Activated T-helper 17 cell treated with anti-CD3 and anti-CD28 coated beads, Interleukin-2, amount 50 U/mL, for 72 hours (primary cell): ENCODE data around the gene SPATA46. TPM values are rescaled to one million over a fixed set of nuclear protein-coding genes. Genes with fewer than 3 reads are reported as not detected.

Source experiments
- ATAC-seq: fragments of 150-1000 bp; cut with Tn5 transposase; replicated peaks from 2 replicates; pipeline ENCODE4 v1.10.0; 2021; ENCODE audit warnings: mild to moderate bottlenecking, moderate library complexity
- H3K27ac Mint-ChIP-seq: one replicate; pipeline ENCODE4 v1.8.0; 2022; ENCODE audit warnings: mixed read lengths
- H3K27me3 Mint-ChIP-seq: one replicate; pipeline ENCODE4 v1.8.0; 2022; ENCODE audit warnings: mixed read lengths
- H3K36me3 Mint-ChIP-seq: one replicate; pipeline ENCODE4 v1.8.0; 2022; ENCODE audit warnings: low read depth, mild to moderate bottlenecking, mixed read lengths
- H3K4me1 Mint-ChIP-seq: one replicate; pipeline ENCODE4 v1.8.0; 2022; ENCODE audit warnings: mixed read lengths
- H3K4me3 Mint-ChIP-seq: one replicate; pipeline ENCODE4 v1.8.0; 2022; ENCODE audit warnings: mild to moderate bottlenecking, mixed read lengths
- H3K9me3 Mint-ChIP-seq: one replicate; pipeline ENCODE4 v1.8.0; 2022; ENCODE audit warnings: mixed read lengths
- total RNA-seq, 2 donors: library from RNA; stranded (reverse); gene quantifications; one replicate each; pipeline ENCODE4 v1.2.3, GENCODE V29; 2022

Gene SPATA46
- total RNA-seq, 2 donors from 2014 or later: not detected

DNA sequence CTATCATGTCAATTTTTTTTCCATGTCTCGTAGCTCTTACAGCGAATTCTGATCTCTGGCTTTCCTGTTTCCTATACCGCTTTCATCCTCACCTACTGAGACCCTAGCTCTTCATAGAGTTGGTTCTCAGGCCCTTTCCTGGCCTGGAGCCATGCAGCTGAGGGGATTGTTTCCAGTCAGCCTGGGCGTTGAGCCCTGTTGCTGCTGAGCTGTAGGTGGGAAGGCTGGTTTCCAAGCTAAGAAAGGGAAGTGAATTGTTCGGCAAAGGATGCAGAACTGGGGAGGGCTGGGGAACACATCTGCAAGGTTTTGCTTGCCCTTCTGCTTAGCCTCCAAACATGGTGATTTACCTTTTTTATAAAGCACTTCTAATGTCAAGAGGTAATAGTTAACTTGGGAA lies 41.5 kb downstream of the SPATA46 start:
- ATAC-seq: no peak
- peaks cover 24% of the 10 kb centered on the region for H3K27me3 Mint-ChIP-seq
- H3K36me3 Mint-ChIP-seq: no peaks in the 10 kb centered on the region
- no peaks in the 10 kb centered on the region for H3K4me1 Mint-ChIP-seq
- H3K9me3 Mint-ChIP-seq: no peaks in the 10 kb centered on the region
- no peak overlapping the region for H3K4me3 Mint-ChIP-seq
- no peak overlapping the region for H3K27ac Mint-ChIP-seq

GRCh38 chr1:162333991-162334390 lies 42.7 kb downstream of the SPATA46 start:
- H3K9me3 Mint-ChIP-seq: no peaks in the 10 kb centered on the region
- ATAC-seq: no peak
- H3K36me3 Mint-ChIP-seq: no peaks in the 10 kb centered on the region
- peaks cover 24% of the 10 kb centered on the region for H3K27me3 Mint-ChIP-seq
- no peaks in the 10 kb centered on the region for H3K4me1 Mint-ChIP-seq
- H3K4me3 Mint-ChIP-seq: no peak overlapping the region
- H3K27ac Mint-ChIP-seq: no peak overlapping the region

GRCh38 chr1:162329826-162330225 lies 46.8 kb downstream of the SPATA46 start:
- Mint-ChIP-seq H3K27ac (no peak overlapping the region), H3K27me3 (peaks cover 18% of the 10 kb centered on the region), H3K36me3 (no peaks in the 10 kb centered on the region), H3K9me3 (no peaks in the 10 kb centered on the region), H3K4me3 (no peak overlapping the region), H3K4me1 (no peaks in the 10 kb centered on the region)
- ATAC-seq: no peak

DNA sequence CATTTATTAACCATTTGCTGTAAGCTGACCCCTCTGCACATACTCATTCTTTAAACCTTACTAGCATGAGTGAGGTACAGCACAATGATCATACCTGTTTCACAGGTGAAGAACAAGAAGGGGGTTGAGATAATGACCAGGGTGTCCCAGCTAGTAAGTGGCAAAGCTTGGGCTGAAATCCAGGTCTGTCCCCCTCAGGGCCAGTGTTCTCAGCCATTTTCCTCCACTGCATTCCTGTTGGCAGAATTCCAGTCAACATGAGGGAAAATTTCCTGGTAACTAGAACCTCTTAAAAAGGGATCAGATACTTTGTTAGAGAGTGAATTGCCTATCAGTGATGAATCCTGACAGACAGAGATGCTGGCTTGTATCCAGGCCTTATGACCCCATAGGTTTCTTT lies 48.1 kb downstream of the SPATA46 start:
- ATAC-seq: no peak
- Mint-ChIP-seq H3K4me3 (no peak overlapping the region), H3K4me1 (no peaks in the 10 kb centered on the region), H3K36me3 (no peaks in the 10 kb centered on the region), H3K9me3 (no peaks in the 10 kb centered on the region), H3K27ac (no peak overlapping the region), H3K27me3 (peaks cover 14% of the 10 kb centered on the region)

DNA sequence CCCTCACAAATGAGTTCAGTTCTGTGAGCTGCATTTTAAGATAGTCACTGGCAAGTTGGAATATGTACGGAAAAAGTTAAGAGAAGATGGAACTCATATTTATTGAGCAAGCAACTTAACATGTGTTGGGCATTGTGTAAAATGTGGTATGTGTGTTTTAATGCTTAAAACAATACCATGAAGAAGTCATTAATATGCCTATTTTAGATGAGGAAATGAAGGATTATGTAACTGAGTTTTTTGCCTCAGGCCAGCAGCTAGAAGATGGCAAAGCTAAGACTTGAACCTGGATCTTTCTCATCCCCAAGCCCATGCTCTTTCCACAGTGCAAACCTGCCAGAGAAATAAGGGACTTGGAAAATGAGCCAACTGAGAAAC lies 48.9 kb downstream of the SPATA46 start:
- Mint-ChIP-seq H3K4me1 (no peaks in the 10 kb centered on the region), H3K27ac (no peak overlapping the region), H3K9me3 (no peaks in the 10 kb centered on the region), H3K27me3 (peaks cover 14% of the 10 kb centered on the region), H3K36me3 (no peaks in the 10 kb centered on the region), H3K4me3 (no peak overlapping the region)
- no peak for ATAC-seq

DNA sequence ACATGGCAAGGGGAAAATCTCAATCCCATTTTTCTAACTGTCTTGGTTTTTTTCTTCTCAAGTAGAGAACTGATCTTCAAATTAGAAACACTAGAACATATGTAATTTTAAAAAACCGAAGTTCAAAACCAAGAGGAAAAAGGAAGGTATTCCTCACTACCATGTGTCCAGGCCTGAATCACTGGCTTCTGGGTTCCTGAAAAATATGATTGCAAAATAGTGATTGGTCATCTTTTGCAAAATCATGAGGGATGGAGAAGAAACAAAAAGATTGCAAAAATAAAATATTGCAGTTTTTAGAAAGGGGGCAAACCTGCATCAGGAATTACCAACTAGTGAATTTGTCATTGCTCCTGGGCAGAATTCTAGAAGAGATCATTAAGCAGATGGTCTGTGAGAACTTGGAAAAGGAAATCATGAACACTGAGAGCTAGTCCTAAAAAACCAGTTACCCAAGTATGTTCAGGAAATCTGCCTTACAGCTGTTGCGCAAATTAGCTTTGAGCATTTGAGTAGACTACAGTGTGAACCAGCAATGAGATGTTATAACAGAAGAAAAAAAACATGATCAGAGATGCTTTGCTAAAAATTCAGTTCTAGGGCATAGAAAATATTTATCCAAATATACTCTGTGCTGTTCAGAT lies 49.4 kb downstream of the SPATA46 start:
- no peak for ATAC-seq
- Mint-ChIP-seq H3K36me3 (no peaks in the 10 kb centered on the region), H3K27ac (no peak overlapping the region), H3K27me3 (peaks cover 13% of the 10 kb centered on the region), H3K9me3 (no peaks in the 10 kb centered on the region), H3K4me1 (no peaks in the 10 kb centered on the region), H3K4me3 (no peak overlapping the region)

GRCh38 chr1:162326559-162326958 lies 50.1 kb downstream of the SPATA46 start:
- Mint-ChIP-seq H3K4me1 (no peaks in the 10 kb centered on the region), H3K36me3 (no peaks in the 10 kb centered on the region), H3K4me3 (no peak overlapping the region), H3K27me3 (peaks cover 7% of the 10 kb centered on the region), H3K9me3 (no peaks in the 10 kb centered on the region), H3K27ac (no peak overlapping the region)
- no peak for ATAC-seq

DNA sequence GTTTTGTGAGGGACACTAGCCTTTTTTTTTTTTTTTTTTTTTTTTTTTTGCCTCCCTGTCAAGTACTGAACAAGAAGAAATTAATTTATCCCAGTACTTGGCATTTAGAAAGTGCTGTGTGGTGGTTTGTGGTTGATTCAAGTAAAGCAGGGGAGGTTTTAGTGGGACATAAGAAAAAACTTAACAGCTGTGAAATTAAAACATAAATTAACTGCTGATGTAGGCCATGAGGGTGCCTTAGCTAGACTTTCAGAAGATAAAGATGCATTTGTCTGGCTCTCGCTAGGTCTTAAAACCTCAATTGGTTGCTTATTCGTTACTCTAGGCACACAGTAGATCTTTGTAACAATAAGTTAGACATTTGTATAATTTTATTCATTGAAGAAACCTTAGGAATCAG lies 52.3 kb downstream of the SPATA46 start:
- ATAC-seq: no peak
- H3K36me3 Mint-ChIP-seq: no peaks in the 10 kb centered on the region
- H3K27me3 Mint-ChIP-seq: peaks cover 11% of the 10 kb centered on the region
- H3K4me1 Mint-ChIP-seq: no peaks in the 10 kb centered on the region
- H3K4me3 Mint-ChIP-seq: no peak overlapping the region
- H3K27ac Mint-ChIP-seq: no peak overlapping the region
- H3K9me3 Mint-ChIP-seq: no peaks in the 10 kb centered on the region

Other genes starting within 250 kb of the SPATA46 start
- gene C1orf226, start 4.9 kb upstream of the SPATA46 start, total RNA-seq: not detected
- gene SH2D1B, start 35.3 kb upstream of the SPATA46 start, total RNA-seq: not detected
- 10 to 100 TPM; 50.1 to 57.6 TPM for gene UHMK1, start 121.0 kb upstream of the SPATA46 start, total RNA-seq
- gene UAP1, start 184.9 kb upstream of the SPATA46 start, total RNA-seq: 10 to 100 TPM; 21.5 to 34.8 TPM